NCI-H748 (cell line): ENCODE results near the gene ECE2.
"Not testable (repeated sequence)": the region's sequence is repeated elsewhere in the genome, so short reads cannot be mapped to it uniquely, and the experiment has no call there.

Source experiments
- DNase-seq: peaks from one replicate; lab custom pipeline; 2025; ENCODE audit not compliant: unreplicated experiment; lab: John Stamatoyannopoulos, UW

ECE2 gene

DNA sequence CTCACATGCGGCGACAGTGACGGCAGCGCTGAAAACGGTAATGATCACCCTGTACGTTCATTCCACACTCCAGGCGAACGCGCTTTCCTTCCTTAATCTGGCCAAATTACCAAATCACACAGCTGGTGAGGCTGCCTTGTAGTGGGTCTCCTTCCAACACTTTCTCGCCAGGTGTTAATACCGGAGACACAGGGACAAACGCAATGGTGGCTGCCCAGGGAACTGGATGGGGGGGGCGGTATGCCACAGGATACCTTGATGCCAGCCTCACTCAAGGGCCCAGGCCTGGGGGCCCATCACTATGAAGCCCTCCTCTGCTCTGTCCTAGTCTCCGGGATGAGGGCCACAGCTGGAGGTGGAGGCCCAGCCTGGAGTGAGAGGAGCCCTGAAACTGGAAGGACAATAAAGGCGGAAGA lies 13.1 kb upstream of the ECE2 start:
- DNase-seq: no peak

DNA sequence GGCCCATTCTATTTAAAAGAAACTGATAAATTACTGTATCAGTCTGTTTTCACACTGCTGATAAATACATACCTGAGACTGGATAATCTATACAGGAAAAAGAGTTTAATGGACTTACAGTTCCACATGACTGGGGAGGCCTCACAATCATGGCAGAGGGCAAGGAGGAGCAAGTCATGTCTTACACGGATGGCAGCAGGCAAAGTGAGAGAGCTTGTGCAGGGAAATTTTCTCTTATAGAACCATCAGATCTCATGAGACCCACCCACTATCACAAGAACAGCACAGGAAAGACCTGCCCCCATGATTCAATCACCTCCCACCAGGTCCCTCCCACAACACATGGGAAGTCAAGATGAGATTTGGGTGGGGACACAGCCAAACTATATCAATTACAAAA lies 8.6 kb upstream of the ECE2 start:
- DNase-seq: not testable (repeated sequence)

- DNase-seq: no peak
Observed at GRCh38 chr3:184272269-184272668, 3.6 kb upstream of the ECE2 start.

- no peak for DNase-seq
Observed at GRCh38 chr3:184275381-184275701, 481 bp upstream of the ECE2 start.

- no peak for DNase-seq
Observed at GRCh38 chr3:184277366-184277765, 1.5 kb downstream of the ECE2 start.

DNA sequence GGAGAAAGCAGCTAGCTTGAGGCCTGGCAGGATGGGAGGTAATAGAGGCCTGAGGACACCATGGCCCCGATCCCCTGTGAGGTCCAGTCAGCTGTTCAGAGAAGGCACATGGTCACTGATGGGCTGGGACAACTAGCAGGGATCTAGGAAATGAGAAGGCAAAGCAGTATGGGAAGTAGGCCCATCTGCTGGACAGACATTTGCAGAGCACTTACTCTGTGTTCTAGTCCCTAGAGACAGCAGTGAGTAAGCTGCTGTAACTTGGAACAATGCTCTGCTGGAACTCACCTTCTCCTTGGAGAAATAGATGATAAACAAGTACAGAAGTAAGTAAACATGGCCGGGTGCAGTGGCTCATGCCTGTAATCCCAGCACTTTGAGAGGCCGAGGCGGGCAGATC lies 7.1 kb downstream of the ECE2 start:
- no peak for DNase-seq

DNA sequence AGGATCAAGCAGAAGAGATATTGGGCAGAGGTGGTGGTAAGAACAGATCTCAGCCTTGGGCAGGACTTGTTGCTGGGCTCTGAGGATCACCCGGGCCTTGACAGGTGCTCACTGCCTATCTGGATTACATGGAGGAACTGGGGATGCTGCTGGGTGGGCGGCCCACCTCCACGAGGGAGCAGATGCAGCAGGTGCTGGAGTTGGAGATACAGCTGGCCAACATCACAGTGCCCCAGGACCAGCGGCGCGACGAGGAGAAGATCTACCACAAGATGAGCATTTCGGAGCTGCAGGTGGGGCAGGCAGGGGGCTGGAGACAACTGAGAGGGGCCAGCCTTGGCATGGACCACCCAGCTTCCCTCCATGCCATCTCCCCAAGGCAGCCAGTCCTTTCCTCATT lies 7.9 kb downstream of the ECE2 start:
- DNase-seq: no peak

- peak; percentile 87 for DNase-seq
Observed at GRCh38 chr3:184284696-184285095, 8.9 kb downstream of the ECE2 start.

- DNase-seq: peak; percentile 50
Observed at GRCh38 chr3:184289426-184289938, 13.7 kb downstream of the ECE2 start.

DNA sequence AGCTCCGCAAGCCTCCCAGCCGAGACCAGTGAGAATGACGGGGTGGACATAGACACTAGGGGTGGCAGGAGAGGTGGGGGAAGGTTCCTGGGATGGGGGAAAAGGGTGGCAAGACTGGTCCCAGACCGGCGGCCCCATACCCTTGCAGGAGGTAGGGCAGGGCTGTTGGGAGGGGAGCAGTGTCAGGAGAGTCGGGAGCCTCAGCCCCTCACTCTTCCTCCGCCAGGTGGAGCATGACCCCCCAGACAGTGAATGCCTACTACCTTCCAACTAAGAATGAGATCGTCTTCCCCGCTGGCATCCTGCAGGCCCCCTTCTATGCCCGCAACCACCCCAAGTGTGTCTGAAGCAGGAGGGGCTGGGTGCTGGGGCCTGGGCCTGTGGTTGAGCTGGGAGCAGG lies 14.5 kb downstream of the ECE2 start:
- no peak for DNase-seq

DNA sequence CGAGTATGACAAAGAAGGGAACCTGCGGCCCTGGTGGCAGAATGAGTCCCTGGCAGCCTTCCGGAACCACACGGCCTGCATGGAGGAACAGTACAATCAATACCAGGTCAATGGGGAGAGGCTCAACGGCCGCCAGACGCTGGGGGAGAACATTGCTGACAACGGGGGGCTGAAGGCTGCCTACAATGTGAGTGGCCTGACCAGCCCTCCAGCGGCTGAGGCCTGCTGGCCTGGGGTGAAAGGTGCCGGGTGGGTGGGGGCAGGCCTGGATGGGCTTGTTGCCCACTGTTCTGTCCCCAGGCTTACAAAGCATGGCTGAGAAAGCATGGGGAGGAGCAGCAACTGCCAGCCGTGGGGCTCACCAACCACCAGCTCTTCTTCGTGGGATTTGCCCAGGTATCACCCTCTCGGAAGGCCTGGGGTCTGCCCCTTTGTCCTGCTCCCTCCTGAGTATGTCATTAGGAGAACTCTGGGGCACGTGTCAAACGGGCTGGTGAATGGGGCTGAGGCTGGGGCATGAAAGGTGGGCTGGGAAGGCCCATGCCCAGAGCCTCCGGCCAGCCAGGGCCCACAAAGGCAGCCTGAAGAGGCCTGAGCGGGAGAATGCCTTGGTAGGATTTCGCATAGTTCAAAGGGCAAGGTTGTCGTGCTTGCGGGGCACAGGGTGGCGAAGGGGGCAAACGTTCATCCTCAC lies 15.4 kb downstream of the ECE2 start:
- no peak for DNase-seq

DNA sequence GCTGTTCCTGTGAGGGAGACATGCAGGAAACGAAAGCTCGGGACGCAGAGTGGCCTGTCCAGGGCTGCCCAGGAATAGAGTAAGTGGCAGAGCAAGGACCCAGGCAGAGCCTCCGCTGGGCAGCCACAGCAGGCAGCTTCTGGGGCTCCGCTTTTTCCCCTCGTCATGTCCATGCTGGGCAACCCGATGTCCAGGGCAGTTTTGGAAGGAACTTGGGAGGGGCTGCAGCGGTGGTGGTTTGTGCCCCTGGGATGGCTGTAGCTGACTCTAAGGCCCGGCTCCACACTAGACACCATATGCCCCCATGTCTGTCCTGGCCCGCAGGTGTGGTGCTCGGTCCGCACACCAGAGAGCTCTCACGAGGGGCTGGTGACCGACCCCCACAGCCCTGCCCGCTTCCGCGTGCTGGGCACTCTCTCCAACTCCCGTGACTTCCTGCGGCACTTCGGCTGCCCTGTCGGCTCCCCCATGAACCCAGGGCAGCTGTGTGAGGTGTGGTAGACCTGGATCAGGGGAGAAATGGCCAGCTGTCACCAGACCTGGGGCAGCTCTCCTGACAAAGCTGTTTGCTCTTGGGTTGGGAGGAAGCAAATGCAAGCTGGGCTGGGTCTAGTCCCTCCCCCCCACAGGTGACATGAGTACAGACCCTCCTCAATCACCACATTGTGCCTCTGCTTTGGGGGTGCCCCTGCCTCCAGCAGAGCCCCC lies 16.1 kb downstream of the ECE2 start:
- no peak for DNase-seq

DNA sequence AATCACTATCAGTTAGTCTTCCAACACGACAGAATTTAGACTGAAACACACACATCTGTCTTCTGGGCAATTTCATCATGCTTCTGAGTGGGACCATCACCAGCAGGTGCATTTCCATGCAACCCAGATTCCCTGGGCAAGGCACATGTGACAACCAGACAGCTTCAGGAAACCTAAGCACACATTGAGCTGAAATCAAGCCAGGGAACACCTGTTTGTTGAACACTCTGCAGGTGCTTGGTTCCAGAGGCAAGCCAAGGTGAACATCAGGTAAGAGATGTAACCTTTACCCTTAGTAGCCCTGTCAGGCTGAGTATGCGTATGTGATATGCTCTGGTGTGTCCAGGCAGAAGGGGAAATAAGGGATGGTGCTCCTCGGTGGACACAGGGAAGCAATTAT lies 19.9 kb downstream of the ECE2 start:
- no peak for DNase-seq

- DNase-seq: no peak
Observed at GRCh38 chr3:184296616-184297015, 20.8 kb downstream of the ECE2 start.

- peak; percentile 94 for DNase-seq
Observed at GRCh38 chr3:184298759-184299487, 23.1 kb downstream of the ECE2 start, which contains the start of gene PSMD2. Gene PSMD2, plus strand, starts transcription at chr3:184299241. Its CDS starts 26 bp downstream, at chr3:184299267.

- DNase-seq: no peak
Observed at GRCh38 chr3:184299488-184300377, 23.9 kb downstream of the ECE2 start.

- no peak for DNase-seq
Observed at GRCh38 chr3:184300378-184300720, 24.5 kb downstream of the ECE2 start.

DNA sequence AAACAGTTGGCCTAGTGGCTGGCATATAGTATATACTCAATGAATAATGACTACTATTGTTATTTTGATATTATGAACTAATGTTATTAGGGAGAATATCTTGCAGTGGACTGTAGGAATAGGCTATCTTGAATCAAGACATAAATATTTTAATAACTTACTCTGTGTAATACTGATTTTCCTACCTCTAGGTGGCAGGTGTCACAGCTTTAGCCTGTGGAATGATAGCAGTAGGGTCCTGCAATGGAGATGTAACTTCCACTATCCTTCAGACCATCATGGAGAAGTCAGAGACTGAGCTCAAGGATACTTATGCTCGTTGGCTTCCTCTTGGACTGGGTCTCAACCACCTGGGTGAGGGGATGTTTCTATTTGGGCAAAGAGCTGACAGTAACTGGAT lies 29.8 kb downstream of the ECE2 start:
- DNase-seq: no peak

GRCh38 chr3:184306341-184306972 lies 30.6 kb downstream of the ECE2 start:
- DNase-seq: no peak

- DNase-seq: no peak
Observed at GRCh38 chr3:184307915-184308314, 32.1 kb downstream of the ECE2 start.

DNA sequence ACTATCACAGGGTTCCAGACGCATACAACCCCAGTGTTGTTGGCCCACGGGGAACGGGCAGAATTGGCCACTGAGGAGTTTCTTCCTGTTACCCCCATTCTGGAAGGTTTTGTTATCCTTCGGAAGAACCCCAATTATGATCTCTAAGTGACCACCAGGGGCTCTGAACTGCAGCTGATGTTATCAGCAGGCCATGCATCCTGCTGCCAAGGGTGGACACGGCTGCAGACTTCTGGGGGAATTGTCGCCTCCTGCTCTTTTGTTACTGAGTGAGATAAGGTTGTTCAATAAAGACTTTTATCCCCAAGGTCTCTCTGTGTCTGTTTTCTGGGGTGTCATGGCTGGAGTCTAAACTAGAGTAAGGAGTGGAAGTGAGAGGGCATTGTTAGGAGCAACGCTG lies 32.9 kb downstream of the ECE2 start:
- no peak for DNase-seq
